ENCODE data around the gene PGAM5.
"Not testable (repeated sequence)": the region's sequence is repeated elsewhere in the genome, so short reads cannot be mapped to it uniquely, and the experiment has no call there.

The PGAM5 gene

DNA sequence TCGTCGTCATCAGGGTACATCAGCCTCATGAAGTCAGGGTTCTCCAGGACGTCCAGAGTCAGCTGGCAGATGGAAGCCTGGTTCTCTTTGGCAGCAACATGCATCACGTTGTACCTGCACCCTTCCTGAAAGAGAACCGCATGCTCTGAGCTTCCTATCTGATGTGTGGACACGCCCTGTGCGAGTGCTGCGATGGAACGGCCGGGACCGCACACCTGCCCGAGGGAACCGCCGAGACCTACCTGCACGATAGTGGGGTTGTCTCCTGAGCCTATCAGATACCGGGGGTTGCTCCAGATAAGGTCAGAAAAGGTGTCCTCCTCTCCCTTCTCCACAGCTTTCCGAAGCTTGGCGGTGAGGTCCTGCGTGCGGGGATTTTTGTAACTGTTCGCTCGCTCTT is 37.3 kb downstream of the PGAM5 start:
- DNase-seq (ENCODE audit: low read depth in 2 of 2) = no peak

- DNase-seq (ENCODE audit: low read depth in 2 of 2) = no peak
These were observed 37.7 kb downstream of the PGAM5 start for GRCh38 chr12:132748319-132748718.

- DNase-seq (ENCODE audit: low read depth in 2 of 2) = not testable (repeated sequence)
These were observed 43.0 kb downstream of the PGAM5 start for GRCh38 chr12:132753670-132754069.

GRCh38 chr12:132754160-132754932 is 43.7 kb downstream of the PGAM5 start:
- no peak for DNase-seq (ENCODE audit: low read depth in 2 of 2)

- not testable (repeated sequence) for DNase-seq (ENCODE audit: low read depth in 2 of 2)
These were observed 48.2 kb downstream of the PGAM5 start for GRCh38 chr12:132758825-132759224.

DNA sequence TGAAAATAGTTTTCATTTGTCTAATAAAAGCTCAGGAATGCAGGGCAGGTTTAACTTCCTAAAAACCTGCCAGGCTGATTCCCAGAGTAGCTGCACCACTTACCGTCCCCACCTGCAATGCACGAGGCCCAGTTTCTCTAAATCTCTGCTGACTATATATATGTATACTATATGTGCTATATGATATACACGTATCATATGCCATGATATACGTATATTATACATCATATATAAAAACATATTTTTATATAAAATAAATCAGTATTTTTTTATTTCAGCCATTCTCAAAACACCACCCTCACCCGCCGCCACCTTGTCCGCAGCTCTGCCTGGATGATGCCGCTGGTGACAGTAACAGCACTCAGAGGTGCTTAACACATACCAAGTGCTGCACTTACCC is 48.7 kb downstream of the PGAM5 start:
- no peak for DNase-seq (ENCODE audit: low read depth in 2 of 2)

GRCh38 chr12:132761032-132761920 is 50.6 kb downstream of the PGAM5 start, which contains the start of gene ANKLE2:
TSS of gene ANKLE2 (minus strand) at chr12:132761832. CDS start at chr12:132761798, 34 bp downstream.
- peak; percentile 31 to 60 for DNase-seq (ENCODE audit: low read depth in 2 of 2)

DNA sequence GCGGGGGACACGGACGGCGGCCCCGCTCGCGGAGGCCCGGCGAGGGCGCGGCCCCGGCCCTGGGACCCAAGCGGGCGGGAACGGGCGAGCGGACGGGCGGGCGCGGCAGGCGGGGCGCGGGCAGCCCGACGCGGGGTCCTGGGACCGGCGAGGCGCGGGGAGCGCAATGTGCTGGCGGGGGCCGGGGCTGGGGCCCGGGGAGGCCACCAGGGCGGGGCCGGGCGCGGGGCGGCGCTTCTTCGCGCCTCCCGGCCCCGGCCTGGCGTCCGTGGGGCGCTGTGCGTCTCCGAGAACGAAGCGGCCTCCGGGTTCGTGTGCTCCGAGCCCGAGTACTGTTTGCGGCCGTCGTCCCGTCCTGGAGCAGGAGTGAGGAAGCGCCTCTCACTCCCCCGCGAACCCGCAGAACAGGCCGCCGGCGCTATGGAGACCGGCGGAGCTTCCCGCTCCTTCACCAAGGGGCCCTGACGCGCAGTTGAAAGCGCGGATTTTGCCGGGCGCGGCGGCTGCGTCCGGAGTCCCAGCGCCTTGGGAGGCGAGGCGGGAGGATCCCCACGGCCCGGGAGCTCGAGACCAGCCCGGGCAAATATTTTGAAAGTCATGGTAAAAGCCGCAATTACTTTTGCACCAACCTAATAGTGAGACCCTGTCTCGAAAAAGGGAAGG is 51.4 kb downstream of the PGAM5 start:
- peak; percentile 62 to 67 for DNase-seq (ENCODE audit: low read depth in 2 of 2)

GRCh38 chr12:132764231-132764630 is 53.6 kb downstream of the PGAM5 start:
- DNase-seq (ENCODE audit: low read depth in 2 of 2) = no peak

- no peak for DNase-seq (ENCODE audit: low read depth in 2 of 2)
These were observed 54.7 kb downstream of the PGAM5 start for GRCh38 chr12:132765361-132765760.

GRCh38 chr12:132766380-132767085 is 55.9 kb downstream of the PGAM5 start:
- DNase-seq (ENCODE audit: low read depth in 2 of 2) = no peak

GRCh38 chr12:132771126-132771838 is 60.6 kb downstream of the PGAM5 start:
- no peak for DNase-seq (ENCODE audit: low read depth in 2 of 2)

All from activated CD8-positive, alpha-beta memory T cell treated with anti-CD3 and anti-CD28 coated beads for 4 hours (primary cell).